Neural progenitor cell (in vitro differentiated cells): ENCODE results near the gene MACROH2A1. TPM values are rescaled to one million over a fixed set of nuclear protein-coding genes. Genes with fewer than 3 reads are reported as not detected.

ENCODE experiments used
- DNase-seq: peaks from one replicate; pipeline ENCODE4 v3.0.0-alpha.2; 2016; ENCODE audit warnings: low spot score
- H2AFZ ChIP-seq: fragments of 200-600 bp; sonication (generic); replicated peaks from 2 replicates; pipeline ENCODE4 v1.6.1; 2016; ENCODE audit warnings: antibody characterized with exemption
- H3F3A ChIP-seq: fragments of 200-600 bp; sonication (generic); 2 replicates; pipeline ENCODE4 v1.6.1; 2016; ENCODE audit warnings: antibody characterized with exemption, low read depth
- H3K27ac ChIP-seq: fragments of 200-600 bp; sonication (generic); 2 replicates; pipeline ENCODE4 v1.5.1; 2016; ENCODE audit warnings: mild to moderate bottlenecking
- H3K27me3 ChIP-seq: fragments of 200-600 bp; sonication (generic); 2 replicates; pipeline ENCODE4 v1.6.1; 2016; ENCODE audit warnings: mild to moderate bottlenecking, moderate library complexity
- H3K36me3 ChIP-seq: fragments of 200-600 bp; sonication (generic); 2 replicates; pipeline ENCODE4 v1.5.1; 2016
- H3K4me1 ChIP-seq: fragments of 200-600 bp; sonication (generic); 2 replicates; pipeline ENCODE4 v1.6.1; 2016; ENCODE audit warnings: mixed run types
- H3K4me2 ChIP-seq: fragments of 200-600 bp; sonication (generic); 2 replicates; pipeline ENCODE4 v1.6.1; 2016
- H3K4me3 ChIP-seq: fragments of 200-600 bp; sonication (generic); 2 replicates; pipeline ENCODE4 v1.5.1; 2016
- H3K79me2 ChIP-seq: fragments of 200-600 bp; sonication (generic); 2 replicates; pipeline ENCODE4 v1.6.1; 2016; ENCODE audit warnings: low read depth
- H3K9ac ChIP-seq: fragments of 200-600 bp; sonication (generic); 2 replicates; pipeline ENCODE4 v1.6.1; 2016
- H3K9me3 ChIP-seq: fragments of 200-600 bp; sonication (generic); 2 replicates; pipeline ENCODE4 v1.5.1; 2016; ENCODE audit warnings: low read depth
- H4K20me1 ChIP-seq: fragments of 200-600 bp; sonication (generic); 2 replicates; pipeline ENCODE4 v1.6.1; 2016; ENCODE audit warnings: low read depth
- H3K27ac Mint-ChIP-seq: 3 replicates; pipeline ENCODE4 v1.8.0; 2021; ENCODE audit warnings: mixed read lengths
- H3K27me3 Mint-ChIP-seq: 2 replicates; pipeline ENCODE4 v1.8.0; 2022; ENCODE audit warnings: low read depth, mild to moderate bottlenecking, inconsistent platforms, moderate library complexity, mixed read lengths; ENCODE audit not compliant: insufficient read depth
- H3K36me3 Mint-ChIP-seq: 3 replicates; pipeline ENCODE4 v1.8.0; 2021; ENCODE audit warnings: mixed read lengths
- H3K4me1 Mint-ChIP-seq: 3 replicates; pipeline ENCODE4 v1.8.0; 2021; ENCODE audit warnings: mixed read lengths
- H3K4me3 Mint-ChIP-seq: 3 replicates; pipeline ENCODE4 v1.8.0; 2021; ENCODE audit warnings: mild to moderate bottlenecking, moderate library complexity, mixed read lengths
- H3K9me3 Mint-ChIP-seq: 3 replicates; pipeline ENCODE4 v1.8.0; 2020; ENCODE audit warnings: mixed read lengths
- CTCF ChIP-seq: fragments of 200-600 bp; sonication (generic); IDR thresholded peaks from 2 replicates; pipeline ENCODE4 v1.5.1; 2017; ENCODE audit warnings: antibody characterized with exemption, mild to moderate bottlenecking
- EZH2 ChIP-seq: fragments of 200-600 bp; sonication (generic); IDR thresholded peaks from 2 replicates; pipeline ENCODE4 v1.6.1; 2017; ENCODE audit warnings: antibody characterized with exemption, mild to moderate bottlenecking, moderate library complexity
- EZH2phosphoT487 ChIP-seq: fragments of 200-600 bp; sonication (generic); IDR thresholded peaks from 2 replicates; pipeline ENCODE4 v1.6.1; 2017; ENCODE audit warnings: antibody characterized with exemption
- total RNA-seq: library from RNA; depleted of rRNA; stranded (reverse); fragments of >200 nt; gene quantifications from 2 replicates; pipeline ENCODE4 v1.2.3, GENCODE V29; 2015; ENCODE audit warnings: low replicate concordance

The MACROH2A1 gene
- total RNA-seq, 1 donor from 2014 or later, result 179 TPM

GRCh38 chr5:135437796-135438560 lies 38.9 kb upstream of the MACROH2A1 start:
- Mint-ChIP-seq H3K4me3 (no peak overlapping the region), H3K27me3 (peaks cover 4% of the 10 kb centered on the region), H3K36me3 (no peaks in the 10 kb centered on the region), H3K4me1 (peaks cover 45% of the 10 kb centered on the region), H3K27ac (no peak overlapping the region), H3K9me3 (no peaks in the 10 kb centered on the region)
- H3K27me3 ChIP-seq, result no peaks in the 10 kb centered on the region
- no peak overlapping the region for H3K9ac ChIP-seq
- no peak overlapping the region for H3K4me2 ChIP-seq
- TF ChIP-seq EZH2, result no peak
- no peak for TF ChIP-seq CTCF
- TF ChIP-seq EZH2phosphoT487, result no peak
- no peaks in the 10 kb centered on the region for H4K20me1 ChIP-seq
- peaks cover 9% of the 10 kb centered on the region for H3K4me1 ChIP-seq
- no peak overlapping the region for H3K4me3 ChIP-seq
- H3K79me2 ChIP-seq, result no peaks in the 10 kb centered on the region
- no peaks in the 10 kb centered on the region for H3F3A ChIP-seq
- no peak overlapping the region for H3K27ac ChIP-seq
- no peaks in the 10 kb centered on the region for H3K36me3 ChIP-seq
- H2AFZ ChIP-seq, result no peak overlapping the region
- H3K9me3 ChIP-seq, result no peaks in the 10 kb centered on the region
- DNase-seq, result no peak

GRCh38 chr5:135437422-135437795 lies 38.4 kb upstream of the MACROH2A1 start:
- Histone ChIP-seq H3K27me3 (no peaks in the 10 kb centered on the region), H3F3A (no peaks in the 10 kb centered on the region), H3K27ac (no peak overlapping the region), H2AFZ (no peak overlapping the region), H3K4me3 (no peak overlapping the region), H4K20me1 (no peaks in the 10 kb centered on the region), H3K4me1 (peaks cover 4% of the 10 kb centered on the region), H3K9me3 (no peaks in the 10 kb centered on the region), H3K36me3 (no peaks in the 10 kb centered on the region), H3K4me2 (no peak overlapping the region), H3K9ac (no peak overlapping the region), H3K79me2 (no peaks in the 10 kb centered on the region)
- Mint-ChIP-seq H3K27me3 (peaks cover 4% of the 10 kb centered on the region), H3K27ac (no peak overlapping the region), H3K36me3 (no peaks in the 10 kb centered on the region), H3K4me1 (peaks cover 39% of the 10 kb centered on the region), H3K4me3 (no peak overlapping the region), H3K9me3 (no peaks in the 10 kb centered on the region)
- no peak for TF ChIP-seq CTCF
- no peak for TF ChIP-seq EZH2
- no peak for TF ChIP-seq EZH2phosphoT487
- DNase-seq, result no peak

GRCh38 chr5:135436951-135437418 lies 38.0 kb upstream of the MACROH2A1 start:
- Histone ChIP-seq H3K27me3 (no peaks in the 10 kb centered on the region), H2AFZ (no peak overlapping the region), H3K9me3 (no peaks in the 10 kb centered on the region), H3K36me3 (no peaks in the 10 kb centered on the region), H3K4me2 (no peak overlapping the region), H3F3A (no peaks in the 10 kb centered on the region), H3K4me1 (peaks cover 4% of the 10 kb centered on the region), H3K9ac (no peak overlapping the region), H3K27ac (no peak overlapping the region), H3K4me3 (no peak overlapping the region), H3K79me2 (no peaks in the 10 kb centered on the region), H4K20me1 (no peaks in the 10 kb centered on the region)
- Mint-ChIP-seq H3K4me1 (peaks cover 35% of the 10 kb centered on the region), H3K36me3 (no peaks in the 10 kb centered on the region), H3K9me3 (no peaks in the 10 kb centered on the region), H3K27me3 (peaks cover 4% of the 10 kb centered on the region), H3K27ac (no peak overlapping the region), H3K4me3 (no peak overlapping the region)
- DNase-seq, result no peak
- TF ChIP-seq EZH2 (no peak), CTCF (no peak), EZH2phosphoT487 (no peak)
